ENCODE data around the gene SH3RF3.

DNA sequence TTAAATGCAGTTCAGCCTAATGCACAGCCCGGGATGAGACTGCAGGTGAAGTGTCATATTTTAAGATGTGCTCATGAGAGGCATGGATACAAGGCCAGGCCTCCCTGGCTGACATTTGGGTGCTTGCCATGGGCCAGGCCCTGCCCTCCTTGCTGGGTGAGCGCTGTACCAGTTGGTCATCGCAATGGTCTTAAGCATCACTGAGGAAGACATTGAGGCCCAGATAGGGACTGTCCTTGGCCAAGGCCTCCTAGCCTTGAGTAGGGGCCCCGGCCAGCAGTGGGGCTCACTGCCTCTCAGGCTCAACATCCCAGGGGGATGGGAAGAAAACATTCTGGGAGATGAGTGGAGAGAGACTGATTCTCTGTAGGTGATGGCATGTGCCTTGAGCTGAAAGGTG, 184.3 kb downstream of the SH3RF3 start:
- TF ChIP-seq TGIF2 (CRISPR knock-in tag; IDR thresholded peaks at IDR 0.05) (no peak), RBM22 (IDR thresholded peaks at IDR 0.05; ENCODE audit: low read depth, low read length, poor library complexity, severe bottlenecking) (no peak), ZNF217 (CRISPR knock-in tag; IDR thresholded peaks at IDR 0.05) (no peak), SMARCC2 (IDR thresholded peaks at IDR 0.05; ENCODE audit: low read depth) (no peak), POLR2A (conservative IDR thresholded peaks at IDR 0.05) (no peak), SMARCB1 (IDR thresholded peaks at IDR 0.05; ENCODE audit: insufficient read length, low read depth) (no peak), ZNF263 (CRISPR knock-in tag; IDR thresholded peaks at IDR 0.05; ENCODE audit: borderline replicate concordance) (no peak)
- TF ChIP-seq, protein P1, sequence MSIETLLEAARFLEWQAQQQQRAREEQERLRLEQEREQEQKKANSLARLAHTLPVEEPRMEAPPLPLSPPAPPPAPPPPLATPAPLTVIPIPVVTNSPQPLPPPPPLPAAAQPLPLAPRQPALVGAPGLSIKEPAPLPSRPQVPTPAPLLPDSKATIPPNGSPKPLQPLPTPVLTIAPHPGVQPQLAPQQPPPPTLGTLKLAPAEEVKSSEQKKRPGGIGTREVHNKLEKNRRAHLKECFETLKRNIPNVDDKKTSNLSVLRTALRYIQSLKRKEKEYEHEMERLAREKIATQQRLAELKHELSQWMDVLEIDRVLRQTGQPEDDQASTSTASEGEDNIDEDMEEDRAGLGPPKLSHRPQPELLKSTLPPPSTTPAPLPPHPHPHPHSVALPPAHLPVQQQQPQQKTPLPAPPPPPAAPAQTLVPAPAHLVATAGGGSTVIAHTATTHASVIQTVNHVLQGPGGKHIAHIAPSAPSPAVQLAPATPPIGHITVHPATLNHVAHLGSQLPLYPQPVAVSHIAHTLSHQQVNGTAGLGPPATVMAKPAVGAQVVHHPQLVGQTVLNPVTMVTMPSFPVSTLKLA (conservative IDR thresholded peaks at IDR 0.05) = no peak
- TF ChIP-seq, protein P2, sequence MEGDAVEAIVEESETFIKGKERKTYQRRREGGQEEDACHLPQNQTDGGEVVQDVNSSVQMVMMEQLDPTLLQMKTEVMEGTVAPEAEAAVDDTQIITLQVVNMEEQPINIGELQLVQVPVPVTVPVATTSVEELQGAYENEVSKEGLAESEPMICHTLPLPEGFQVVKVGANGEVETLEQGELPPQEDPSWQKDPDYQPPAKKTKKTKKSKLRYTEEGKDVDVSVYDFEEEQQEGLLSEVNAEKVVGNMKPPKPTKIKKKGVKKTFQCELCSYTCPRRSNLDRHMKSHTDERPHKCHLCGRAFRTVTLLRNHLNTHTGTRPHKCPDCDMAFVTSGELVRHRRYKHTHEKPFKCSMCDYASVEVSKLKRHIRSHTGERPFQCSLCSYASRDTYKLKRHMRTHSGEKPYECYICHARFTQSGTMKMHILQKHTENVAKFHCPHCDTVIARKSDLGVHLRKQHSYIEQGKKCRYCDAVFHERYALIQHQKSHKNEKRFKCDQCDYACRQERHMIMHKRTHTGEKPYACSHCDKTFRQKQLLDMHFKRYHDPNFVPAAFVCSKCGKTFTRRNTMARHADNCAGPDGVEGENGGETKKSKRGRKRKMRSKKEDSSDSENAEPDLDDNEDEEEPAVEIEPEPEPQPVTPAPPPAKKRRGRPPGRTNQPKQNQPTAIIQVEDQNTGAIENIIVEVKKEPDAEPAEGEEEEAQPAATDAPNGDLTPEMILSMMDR (IDR thresholded peaks at IDR 0.05 in 2 of 3, conservative IDR thresholded peaks at IDR 0.05 in 1 of 3; ENCODE audit: insufficient read depth in 2 of 3, low read depth in 1 of 3, low read length in 3 of 3) = no peak
- TF ChIP-seq, protein P3, sequence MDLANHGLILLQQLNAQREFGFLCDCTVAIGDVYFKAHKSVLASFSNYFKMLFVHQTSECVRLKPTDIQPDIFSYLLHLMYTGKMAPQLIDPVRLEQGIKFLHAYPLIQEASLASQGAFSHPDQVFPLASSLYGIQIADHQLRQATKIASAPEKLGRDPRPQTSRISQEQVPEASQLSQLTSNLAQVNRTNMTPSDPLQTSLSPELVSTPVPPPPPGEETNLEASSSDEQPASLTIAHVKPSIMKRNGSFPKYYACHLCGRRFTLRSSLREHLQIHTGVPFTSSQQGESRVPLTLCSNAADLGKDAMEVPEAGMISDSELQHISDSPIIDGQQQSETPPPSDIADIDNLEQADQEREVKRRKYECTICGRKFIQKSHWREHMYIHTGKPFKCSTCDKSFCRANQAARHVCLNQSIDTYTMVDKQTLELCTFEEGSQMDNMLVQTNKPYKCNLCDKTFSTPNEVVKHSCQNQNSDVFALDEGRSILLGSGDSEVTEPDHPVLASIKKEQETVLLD (IDR thresholded peaks at IDR 0.05) = no peak
- TF ChIP-seq, protein P4, sequence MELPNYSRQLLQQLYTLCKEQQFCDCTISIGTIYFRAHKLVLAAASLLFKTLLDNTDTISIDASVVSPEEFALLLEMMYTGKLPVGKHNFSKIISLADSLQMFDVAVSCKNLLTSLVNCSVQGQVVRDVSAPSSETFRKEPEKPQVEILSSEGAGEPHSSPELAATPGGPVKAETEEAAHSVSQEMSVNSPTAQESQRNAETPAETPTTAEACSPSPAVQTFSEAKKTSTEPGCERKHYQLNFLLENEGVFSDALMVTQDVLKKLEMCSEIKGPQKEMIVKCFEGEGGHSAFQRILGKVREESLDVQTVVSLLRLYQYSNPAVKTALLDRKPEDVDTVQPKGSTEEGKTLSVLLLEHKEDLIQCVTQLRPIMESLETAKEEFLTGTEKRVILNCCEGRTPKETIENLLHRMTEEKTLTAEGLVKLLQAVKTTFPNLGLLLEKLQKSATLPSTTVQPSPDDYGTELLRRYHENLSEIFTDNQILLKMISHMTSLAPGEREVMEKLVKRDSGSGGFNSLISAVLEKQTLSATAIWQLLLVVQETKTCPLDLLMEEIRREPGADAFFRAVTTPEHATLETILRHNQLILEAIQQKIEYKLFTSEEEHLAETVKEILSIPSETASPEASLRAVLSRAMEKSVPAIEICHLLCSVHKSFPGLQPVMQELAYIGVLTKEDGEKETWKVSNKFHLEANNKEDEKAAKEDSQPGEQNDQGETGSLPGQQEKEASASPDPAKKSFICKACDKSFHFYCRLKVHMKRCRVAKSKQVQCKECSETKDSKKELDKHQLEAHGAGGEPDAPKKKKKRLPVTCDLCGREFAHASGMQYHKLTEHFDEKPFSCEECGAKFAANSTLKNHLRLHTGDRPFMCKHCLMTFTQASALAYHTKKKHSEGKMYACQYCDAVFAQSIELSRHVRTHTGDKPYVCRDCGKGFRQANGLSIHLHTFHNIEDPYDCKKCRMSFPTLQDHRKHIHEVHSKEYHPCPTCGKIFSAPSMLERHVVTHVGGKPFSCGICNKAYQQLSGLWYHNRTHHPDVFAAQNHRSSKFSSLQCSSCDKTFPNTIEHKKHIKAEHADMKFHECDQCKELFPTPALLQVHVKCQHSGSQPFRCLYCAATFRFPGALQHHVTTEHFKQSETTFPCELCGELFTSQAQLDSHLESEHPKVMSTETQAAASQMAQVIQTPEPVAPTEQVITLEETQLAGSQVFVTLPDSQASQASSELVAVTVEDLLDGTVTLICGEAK (IDR thresholded peaks at IDR 0.05) = no peak
- TF ChIP-seq, protein P4 (CRISPR knock-in tag; IDR thresholded peaks at IDR 0.05) = no peak
- TF ChIP-seq, protein P5, sequence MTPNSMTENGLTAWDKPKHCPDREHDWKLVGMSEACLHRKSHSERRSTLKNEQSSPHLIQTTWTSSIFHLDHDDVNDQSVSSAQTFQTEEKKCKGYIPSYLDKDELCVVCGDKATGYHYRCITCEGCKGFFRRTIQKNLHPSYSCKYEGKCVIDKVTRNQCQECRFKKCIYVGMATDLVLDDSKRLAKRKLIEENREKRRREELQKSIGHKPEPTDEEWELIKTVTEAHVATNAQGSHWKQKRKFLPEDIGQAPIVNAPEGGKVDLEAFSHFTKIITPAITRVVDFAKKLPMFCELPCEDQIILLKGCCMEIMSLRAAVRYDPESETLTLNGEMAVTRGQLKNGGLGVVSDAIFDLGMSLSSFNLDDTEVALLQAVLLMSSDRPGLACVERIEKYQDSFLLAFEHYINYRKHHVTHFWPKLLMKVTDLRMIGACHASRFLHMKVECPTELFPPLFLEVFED (CRISPR knock-in tag; conservative IDR thresholded peaks at IDR 0.05) = no peak
